Bronchial epithelial cell (primary cell): ENCODE measurements around the gene NUP210. TPM values are rescaled to one million over a fixed set of nuclear protein-coding genes. Genes with fewer than 3 reads are reported as not detected.

ENCODE experiments used
- DNase-seq: peaks from one replicate; pipeline ENCODE4 v3.0.0-alpha.2; 2010; ENCODE audit warnings: low read depth
- FAIRE-seq: peaks from 2 replicates; lab custom pipeline; 2011; peaks lifted over from hg19 to GRCh38; lab: Jason Lieb, UNC
- H3K27me3 ChIP-seq: 2 replicates; pipeline ENCODE4 v1.5.1; 2011; ENCODE audit warnings: low read length; ENCODE audit not compliant: control insufficient read depth, insufficient read depth
- H3K36me3 ChIP-seq: 2 replicates; pipeline ENCODE4 v1.5.1; 2011; ENCODE audit warnings: low read length; ENCODE audit not compliant: control insufficient read depth, insufficient read depth
- H3K4me3 ChIP-seq: 2 replicates; pipeline ENCODE4 v1.5.1; 2011; ENCODE audit warnings: mild to moderate bottlenecking, low read depth, low read length, control low read depth
- CTCF ChIP-seq: IDR thresholded peaks from 2 replicates; pipeline ENCODE4 v1.5.1; 2011; ENCODE audit warnings: mild to moderate bottlenecking, moderate library complexity, low read length, control low read depth, inconsistent platforms; ENCODE audit not compliant: insufficient read depth, severe bottlenecking
- total RNA-seq: library from RNA; depleted of rRNA; stranded (reverse); fragments of >200 nt; gene quantifications from 2 replicates; pipeline ENCODE4 v1.2.1, GENCODE V29; 2014

The NUP210 gene
- total RNA-seq, 1 donor from 2014 or later = not detected

DNA sequence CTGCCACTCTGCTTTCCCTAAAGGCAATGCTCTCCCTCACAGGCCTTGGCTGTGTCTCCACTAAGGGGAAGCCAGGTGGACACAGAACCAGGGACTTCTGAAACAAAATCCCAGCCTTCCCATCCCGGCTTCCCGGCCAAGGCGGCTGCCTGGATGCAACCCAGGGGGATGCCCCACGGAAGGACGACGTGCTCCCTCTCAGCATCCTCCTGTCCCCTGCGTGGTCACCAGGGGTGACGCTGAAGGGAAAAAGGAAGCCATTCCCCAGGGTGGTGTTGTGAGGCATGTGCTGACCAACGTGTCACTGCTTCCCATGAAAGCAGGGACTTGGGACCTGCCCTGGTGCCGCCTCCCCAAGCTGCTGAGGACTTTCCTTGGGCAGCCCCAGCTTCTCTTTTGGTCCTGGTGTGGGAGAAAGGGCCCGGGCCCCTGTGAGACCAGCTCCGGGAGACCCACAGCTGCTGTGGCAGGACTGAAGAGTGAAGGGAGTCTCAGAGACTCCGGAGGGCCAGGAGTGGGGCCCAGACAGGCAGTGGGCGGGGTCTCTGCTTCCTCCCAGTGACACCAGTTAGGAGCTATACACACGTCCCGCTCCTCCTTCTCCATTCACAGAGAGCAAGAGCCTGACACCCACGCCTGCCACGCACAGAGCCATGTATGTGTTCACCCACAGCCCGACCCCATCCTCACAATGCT is 139.2 kb downstream of the NUP210 start:
- no peak for TF ChIP-seq CTCF

DNA sequence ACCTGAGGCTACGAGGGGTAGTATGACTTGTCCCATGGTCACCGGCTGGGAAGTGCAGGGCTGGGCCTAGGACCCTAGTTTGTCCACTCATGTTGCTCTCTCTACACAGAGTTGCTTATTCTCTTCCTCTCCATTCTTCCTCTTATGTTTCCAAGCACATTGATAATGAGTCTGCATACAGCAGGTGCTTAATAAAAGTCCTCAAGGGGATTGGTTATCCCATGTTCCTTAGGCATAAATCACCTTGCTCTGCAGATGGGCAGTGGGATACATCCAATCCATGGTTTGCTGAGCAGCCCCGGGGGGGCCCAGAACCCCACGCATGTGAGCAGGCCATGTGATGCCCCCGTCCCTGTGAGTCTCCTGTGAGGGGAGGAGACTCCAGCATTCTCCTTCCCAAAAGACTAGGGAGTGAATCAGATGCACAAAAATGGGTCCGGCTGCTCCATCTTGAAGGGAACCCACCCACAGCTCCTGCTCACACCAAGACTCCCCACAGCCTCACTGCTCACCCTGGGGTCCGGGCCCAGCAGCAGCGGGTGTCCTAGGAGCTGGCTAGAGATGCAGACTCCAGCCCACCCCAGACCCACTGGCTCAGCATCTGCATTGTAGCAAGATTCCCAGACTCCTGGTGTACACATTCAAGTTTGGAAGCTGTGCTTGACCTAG is 139.9 kb downstream of the NUP210 start:
- Histone ChIP-seq H3K4me3 (no peak overlapping the region), H3K36me3 (no peaks in the 10 kb centered on the region), H3K27me3 (peaks cover 28% of the 10 kb centered on the region)
- no peak for TF ChIP-seq CTCF
- FAIRE-seq = no peak
- DNase-seq = no peak

More for the DNA sequence above, 139.2 kb downstream of the NUP210 start:
- DNase-seq (no peak), FAIRE-seq (no peak)
- Histone ChIP-seq H3K4me3 (no peak overlapping the region), H3K27me3 (peaks cover 28% of the 10 kb centered on the region), H3K36me3 (no peaks in the 10 kb centered on the region)

DNA sequence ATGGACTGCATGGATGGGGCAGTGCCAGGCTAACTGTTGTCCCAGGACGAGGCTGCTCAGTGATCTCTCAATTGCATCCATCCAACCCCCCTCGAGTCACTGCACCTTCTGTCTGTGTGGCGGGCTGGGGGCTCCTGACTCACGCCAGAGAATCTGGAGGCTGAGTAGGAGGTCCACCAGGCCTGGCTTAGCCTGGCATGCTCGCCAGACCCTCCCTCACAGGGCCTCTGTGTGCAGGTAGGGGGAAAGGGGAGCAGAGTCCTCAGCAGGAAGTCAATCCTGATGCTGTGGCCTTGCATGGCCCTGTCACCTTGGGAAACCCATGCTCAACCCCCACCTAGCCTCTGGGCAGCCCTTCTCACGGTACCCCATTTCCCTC is 140.6 kb downstream of the NUP210 start:
- FAIRE-seq (no peak), DNase-seq (no peak)
- H3K27me3 ChIP-seq = peaks cover 26% of the 10 kb centered on the region
- no peaks in the 10 kb centered on the region for H3K36me3 ChIP-seq
- no peak for TF ChIP-seq CTCF
- no peak overlapping the region for H3K4me3 ChIP-seq

- TF ChIP-seq CTCF = no peak
- FAIRE-seq (no peak), DNase-seq (no peak)
- H3K4me3 ChIP-seq = no peak overlapping the region
- peaks cover 24% of the 10 kb centered on the region for H3K27me3 ChIP-seq
- H3K36me3 ChIP-seq = no peaks in the 10 kb centered on the region
Observed at GRCh38 chr3:13278783-13279531, 141.2 kb downstream of the NUP210 start.

DNA sequence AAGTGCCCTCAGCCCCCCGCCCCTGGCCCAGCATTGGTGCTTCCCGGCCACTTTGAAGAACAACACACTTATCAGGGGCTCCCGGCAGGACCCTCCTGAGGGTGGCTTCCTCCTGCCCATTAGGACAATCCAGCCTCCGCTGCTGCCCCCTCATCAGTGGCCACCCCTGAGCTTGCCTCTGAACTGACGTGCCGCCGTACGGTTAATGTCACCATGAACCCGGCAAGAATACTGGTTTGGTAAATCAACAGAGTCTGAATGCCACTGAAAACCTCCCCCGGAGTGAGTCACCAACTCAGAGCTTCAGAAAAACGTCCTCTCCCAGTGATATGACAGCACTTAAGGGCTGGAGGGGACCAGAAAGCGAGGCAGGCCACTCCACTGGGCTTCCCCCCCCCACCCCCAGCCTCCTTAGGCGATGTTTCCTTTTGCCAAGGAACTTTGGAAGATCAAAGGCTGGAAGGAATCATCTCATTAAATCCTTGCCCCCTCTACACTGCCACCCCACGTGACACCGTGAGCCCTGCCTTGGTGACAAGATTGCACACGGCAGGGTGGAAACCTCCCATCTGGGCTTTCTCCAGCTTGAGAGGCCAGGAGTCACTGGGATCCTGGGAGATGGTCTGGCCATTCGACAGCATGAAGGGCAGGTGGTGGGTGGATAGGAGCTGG is 142.1 kb downstream of the NUP210 start:
- no peaks in the 10 kb centered on the region for H3K36me3 ChIP-seq
- DNase-seq (peak; percentile 31), FAIRE-seq (no peak)
- no peak overlapping the region for H3K4me3 ChIP-seq
- peaks cover 16% of the 10 kb centered on the region for H3K27me3 ChIP-seq
- no peak for TF ChIP-seq CTCF
